SK-N-MC (cell line): ENCODE data around the gene EIF4A2.

Experiments
- EZH2 ChIP-seq: fragments of 200-600 bp; sonication (generic); IDR thresholded peaks from one replicate; pipeline ENCODE4 v1.6.1; 2017; ENCODE audit warnings: antibody characterized with exemption
- FOXP2 ChIP-seq: optimal IDR thresholded peaks from 2 replicates; pipeline ENCODE3; 2011; ENCODE audit warnings: mild to moderate bottlenecking, moderate library complexity; ENCODE audit not compliant: insufficient read depth; ENCODE audit errors: extremely low read length, control extremely low read depth
- POLR2AphosphoS5 ChIP-seq: IDR thresholded peaks from 2 replicates; pipeline ENCODE4 v1.6.1; 2012; ENCODE audit warnings: mild to moderate bottlenecking, low read depth, low read length, borderline replicate concordance

DNA sequence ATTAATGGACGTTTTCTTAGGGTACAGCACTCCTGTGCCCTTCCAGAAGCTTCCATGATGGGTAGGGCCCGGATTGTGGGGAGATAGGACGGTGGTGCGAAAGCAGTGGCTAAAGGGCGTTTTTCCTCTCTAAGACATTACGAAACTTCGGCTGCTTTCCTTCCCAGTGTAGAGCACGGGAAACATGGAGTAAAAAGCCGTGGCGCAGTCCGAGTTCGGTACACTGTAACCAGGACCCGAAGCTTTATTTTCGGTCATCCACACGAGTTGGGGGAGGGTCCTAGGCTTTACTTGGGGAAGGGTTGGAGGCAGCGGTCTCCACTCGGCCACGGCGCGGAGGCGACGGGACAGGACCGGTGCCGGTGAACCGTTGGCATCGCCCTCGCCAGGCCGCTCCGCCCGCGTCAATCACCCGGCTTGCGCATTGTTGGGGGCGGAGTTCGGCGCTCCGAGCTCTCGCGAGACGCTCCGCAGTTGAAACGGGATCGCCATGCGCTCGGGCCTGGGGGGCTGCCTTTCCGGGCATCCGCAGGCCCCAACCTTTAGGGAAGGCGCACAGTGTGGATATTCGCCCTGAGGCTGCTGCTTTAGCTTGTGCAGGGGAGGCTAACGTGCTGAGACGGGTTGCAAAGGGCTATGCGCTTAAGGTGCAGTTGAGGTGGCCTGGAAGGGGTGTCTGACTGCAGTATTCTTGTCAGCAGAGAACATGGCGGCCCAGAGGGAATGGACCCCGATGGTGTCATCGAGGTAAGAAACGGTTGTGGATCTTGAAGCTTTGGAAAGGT, 546 bp downstream of the EIF4A2 start:
- TF ChIP-seq POLR2AphosphoS5: peak; percentile 69
- TF ChIP-seq EZH2: no peak
- TF ChIP-seq FOXP2: no peak
